COLO829 (cell line): ENCODE data around the gene BLMH.
A peak's percentile ranks its signal among the peaks of the same experiment; 100 is the strongest.

Experiments
- DNase-seq: peaks from one replicate; pipeline ENCODE4 v3.0.0; 2012; ENCODE audit warnings: low spot score

Gene BLMH, protein sequence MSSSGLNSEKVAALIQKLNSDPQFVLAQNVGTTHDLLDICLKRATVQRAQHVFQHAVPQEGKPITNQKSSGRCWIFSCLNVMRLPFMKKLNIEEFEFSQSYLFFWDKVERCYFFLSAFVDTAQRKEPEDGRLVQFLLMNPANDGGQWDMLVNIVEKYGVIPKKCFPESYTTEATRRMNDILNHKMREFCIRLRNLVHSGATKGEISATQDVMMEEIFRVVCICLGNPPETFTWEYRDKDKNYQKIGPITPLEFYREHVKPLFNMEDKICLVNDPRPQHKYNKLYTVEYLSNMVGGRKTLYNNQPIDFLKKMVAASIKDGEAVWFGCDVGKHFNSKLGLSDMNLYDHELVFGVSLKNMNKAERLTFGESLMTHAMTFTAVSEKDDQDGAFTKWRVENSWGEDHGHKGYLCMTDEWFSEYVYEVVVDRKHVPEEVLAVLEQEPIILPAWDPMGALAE

DNA sequence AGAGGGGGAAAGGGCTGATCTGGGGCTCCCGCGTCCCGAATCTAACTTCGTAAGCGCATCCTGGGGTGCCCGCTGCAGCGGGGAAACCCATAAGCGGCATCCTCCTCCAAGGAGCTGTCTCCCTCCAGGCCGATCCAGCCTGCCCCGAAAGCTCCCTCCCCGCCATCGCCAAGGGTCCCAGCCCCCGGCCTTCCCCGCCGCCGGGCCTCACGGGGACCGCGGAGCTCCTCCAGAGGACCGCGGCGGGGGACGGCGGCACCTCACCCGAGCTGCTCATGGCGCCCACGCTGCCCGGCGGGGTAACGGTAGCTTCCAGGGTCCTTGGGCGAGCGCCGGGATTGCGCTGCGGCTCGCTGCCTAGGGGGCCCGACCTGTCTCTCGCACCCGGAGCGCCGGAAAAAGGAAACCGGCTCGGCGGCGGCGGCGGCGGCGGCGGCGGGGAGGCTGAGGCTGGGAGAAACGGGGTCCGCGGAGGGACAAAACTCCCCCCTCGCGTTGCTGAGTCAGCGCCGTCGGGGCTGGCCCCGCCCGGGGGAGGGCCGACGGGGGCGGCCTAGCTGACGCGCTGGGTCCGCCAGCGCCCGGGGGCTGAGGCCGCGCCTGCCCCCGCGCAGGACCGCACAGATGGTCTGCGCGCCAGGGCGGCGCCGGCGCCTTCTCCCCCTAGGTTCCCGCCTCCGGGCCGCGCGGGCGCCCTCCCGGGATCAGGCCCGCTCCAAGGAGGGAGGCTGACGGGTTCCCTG, at the start of gene BLMH:
TSS of gene BLMH (minus strand) at position 402 of the 743 bp plus-strand sequence. CDS start at position 277, 125 bp downstream.
- peak; percentile 73 for DNase-seq

DNA sequence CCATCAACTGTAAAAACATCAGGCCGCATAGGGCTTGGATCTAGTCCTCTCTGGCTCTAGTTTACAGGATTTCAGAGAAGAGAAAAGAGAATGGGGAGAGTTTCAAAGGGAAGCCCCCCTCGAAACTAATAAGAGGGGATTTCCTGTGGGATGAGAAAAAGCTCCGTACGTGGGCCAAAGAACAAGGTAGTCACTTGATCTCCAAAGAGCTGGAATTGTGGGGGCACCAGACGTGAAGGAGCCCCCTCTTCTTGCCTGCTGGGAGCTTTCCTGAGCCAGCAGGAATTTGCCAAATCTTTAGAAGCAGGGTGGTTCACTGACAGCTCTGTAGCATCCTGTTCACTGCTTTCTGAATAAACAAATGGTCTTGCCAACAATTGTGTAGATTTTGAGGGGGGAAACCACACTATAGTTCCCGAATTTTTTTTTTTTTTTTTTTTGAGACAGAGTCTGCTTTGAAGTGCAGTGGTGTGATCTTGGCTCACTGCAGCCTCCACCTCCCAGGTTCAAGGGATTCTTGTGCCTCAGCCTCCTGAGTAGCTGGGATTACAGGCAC, 49.1 kb upstream of the BLMH start:
- no peak for DNase-seq

DNA sequence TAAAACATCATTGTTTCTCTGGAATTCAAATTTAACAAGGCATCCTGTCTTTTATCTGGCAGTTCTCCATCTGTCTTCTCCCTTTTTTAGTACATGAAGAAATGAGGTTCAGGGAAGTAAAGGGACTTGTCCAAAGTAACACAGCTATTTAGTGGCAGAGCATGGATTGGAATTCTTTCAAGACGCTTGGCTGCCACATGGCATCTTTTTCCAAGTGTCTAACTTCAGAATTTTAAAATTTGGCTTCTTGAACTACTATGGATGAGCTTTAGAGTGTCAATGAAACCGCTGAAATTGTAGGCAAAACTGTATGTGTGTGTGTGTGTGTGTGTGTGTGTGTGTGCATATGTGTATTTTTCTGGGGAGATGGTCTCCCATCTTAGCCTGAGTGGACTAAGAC, 47.3 kb upstream of the BLMH start:
- DNase-seq, result no peak

DNA sequence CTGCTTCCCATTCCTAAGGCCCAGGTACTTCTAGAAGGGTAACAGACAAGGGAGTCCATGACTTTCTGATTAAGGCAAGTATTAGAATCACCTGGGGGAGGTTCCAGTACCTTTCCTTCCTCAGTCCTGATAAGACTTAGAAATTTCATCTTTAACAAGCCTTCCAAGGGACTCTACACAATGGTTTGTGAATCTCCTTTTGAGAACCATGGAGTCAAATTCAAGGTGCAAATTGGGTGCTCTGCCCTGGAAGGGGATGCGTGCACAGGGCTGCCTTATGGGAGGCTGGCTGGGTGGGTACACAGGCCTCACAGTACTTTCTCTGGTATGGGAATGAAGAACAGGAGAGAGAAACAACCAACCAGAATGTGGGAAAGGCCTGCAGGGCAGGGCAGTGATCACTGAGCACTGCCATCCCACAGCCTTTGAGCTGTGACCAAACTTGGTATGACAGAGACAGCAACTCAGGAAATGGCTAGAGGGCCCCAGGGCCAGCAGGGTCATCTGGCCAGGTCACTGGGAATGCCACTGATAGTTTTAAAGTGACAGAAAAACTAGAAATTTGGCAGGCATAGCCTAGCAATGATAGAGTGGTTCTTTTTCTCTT, 45.8 kb upstream of the BLMH start:
- DNase-seq, result no peak

DNA sequence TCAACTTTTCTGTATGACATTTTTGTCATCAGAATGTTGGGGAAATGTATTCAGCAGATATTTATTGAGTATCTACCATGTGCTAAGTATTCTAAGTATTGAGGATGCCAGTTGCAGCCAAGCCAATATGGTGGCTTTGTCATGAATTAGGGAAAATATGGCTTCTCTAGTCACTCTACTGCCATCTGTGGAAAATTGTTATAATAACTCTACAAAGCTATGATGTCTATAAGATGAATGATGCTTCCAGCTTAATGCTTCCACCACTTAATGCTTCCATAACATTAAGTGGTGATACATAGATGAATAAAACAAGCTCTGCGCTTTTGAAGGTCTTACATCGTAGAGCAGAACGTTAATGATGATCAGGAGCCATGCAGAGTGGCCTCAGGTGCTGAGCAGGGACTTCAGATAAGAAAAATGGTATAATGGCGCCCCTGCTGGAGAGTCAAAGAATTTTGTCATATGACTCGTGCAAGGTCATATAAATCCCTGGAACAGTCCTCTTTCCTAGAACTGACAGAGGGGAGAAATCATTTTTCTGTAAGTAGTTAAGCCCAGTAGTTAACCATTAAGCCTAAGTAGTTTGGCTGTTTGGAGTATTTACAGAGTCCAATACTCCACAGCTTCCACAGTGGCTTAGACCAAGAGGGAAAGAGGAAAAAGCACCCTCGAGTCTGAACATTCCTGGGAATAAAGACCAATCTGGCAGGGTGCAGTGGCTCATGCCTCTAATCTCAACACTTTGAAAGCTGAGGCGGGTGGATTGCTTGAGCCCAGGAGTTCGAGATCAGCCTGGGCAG, 44.8 kb upstream of the BLMH start:
- peak; percentile 52 for DNase-seq

DNA sequence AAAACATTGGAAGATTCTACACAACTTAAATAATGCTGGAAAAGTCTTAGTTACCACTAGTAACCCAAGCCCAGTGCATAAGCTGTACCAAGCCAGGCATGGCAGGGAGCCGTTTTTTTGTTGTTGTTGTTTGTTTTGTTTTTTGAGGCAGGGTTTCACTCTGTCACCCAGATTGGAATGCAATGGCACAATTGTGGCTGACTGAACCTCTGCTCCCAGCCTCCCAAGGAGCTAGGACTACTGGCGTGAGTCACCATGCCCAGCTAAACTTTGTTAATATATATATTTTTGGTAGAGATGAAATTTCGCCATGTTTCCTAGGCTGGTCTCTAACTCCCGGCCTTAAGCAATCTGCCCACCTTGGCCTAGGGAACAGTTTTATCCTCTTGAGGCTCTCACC, 42.7 kb upstream of the BLMH start:
- DNase-seq, result no peak

DNA sequence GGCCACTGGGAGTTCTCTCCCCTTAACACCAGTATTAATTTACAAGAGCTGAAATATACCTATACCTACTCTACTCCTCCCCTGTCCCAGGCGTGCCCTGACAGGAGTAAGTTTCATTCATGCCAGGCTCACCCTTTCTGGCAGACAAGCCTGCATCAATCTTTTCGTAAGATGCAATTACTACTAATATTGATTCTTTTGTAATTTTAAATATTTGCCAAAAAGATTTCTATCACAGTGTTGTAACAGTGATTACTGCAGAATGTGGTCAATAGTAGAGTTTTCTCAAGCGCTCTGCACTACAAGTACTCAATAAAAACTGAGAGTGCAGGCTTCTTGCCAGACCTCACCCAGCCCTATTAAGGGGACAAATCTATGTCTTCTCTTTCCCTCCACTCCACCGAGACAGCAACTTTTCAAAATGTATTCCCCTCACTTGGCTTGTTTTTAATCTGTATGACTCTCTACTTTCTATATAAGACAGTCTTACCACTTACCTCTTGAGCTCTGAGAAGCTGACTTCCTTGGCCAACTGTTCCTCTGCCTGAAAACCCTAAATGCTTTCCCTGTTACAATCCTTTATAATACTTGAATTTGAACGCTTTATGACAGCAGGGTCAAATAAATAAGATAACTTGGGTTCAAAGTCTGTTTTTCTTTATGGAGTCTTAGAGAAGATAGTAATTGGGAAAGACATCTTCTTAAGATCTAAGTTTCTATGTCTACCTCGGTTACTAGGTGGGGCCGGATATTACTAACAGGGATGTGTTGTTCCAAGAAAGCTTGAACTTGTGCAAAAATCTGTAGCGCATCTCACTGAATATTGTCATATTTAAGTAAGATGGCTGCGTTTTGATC, 42.0 kb upstream of the BLMH start, which contains the start of gene TMIGD1:
TSS of gene TMIGD1 (minus strand) at position 555 of the 858 bp plus-strand sequence. CDS start 1,924 bp downstream, outside the sequence.
- DNase-seq, result no peak

DNA sequence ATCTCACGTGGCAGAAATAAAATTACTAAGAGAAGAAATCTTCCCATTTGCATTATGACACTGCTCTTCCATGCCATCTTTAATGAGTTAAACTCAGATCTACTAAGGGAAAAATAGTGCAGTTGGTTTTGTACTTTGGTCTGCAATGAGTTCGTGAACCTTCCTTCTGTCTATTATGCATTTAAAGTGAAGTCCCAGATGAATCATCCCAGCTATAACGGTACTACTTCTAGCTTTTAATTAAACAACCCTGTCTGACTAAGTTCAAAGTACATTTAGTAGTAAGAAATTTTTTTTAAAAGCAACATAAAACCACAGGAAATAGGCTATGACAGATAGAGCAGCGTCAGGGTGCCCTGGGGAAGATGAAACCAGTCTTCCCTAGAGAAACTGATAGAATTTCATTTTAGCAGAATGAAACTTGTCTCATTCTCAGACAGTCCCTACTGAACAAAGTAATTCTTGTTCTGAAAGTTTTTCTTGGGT, 40.4 kb upstream of the BLMH start:
- DNase-seq, result peak; percentile 42

DNA sequence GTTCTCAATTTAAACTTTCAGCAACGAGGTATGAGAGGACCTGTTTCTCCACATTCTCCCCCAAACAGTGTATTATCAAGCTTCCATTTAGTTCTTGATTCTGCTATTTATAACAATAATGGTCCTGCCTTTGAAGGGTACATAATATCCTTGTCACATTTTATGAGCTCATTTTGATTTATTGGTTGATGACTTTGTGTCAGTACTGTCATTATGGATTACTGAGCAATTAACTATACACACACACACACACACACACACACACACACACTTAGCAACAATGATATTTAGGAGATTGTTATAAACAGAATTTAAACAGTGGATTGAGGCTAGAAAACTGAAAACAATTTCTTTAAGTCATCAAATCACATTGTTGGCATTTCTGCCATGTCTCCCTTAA, 35.1 kb upstream of the BLMH start:
- no peak for DNase-seq

DNA sequence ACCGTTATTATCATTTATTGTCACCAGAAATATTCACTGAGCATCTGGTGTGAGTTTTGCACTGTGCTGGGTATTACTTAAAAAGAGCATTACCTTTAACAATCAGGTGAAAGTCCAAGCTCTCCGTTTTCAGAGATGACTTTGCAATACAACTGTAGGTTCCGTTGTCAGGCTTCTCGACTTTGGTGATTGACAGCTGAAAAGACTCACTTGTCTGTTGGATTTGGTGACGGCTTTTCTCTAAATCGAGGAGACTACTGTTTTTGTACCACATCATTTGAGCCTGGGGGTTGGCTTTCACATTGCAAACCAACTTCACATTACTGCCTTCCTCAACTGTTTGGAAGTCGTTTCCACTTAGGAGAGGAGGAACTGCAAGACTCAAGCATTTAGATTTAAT, 33.0 kb upstream of the BLMH start:
- DNase-seq, result no peak

DNA sequence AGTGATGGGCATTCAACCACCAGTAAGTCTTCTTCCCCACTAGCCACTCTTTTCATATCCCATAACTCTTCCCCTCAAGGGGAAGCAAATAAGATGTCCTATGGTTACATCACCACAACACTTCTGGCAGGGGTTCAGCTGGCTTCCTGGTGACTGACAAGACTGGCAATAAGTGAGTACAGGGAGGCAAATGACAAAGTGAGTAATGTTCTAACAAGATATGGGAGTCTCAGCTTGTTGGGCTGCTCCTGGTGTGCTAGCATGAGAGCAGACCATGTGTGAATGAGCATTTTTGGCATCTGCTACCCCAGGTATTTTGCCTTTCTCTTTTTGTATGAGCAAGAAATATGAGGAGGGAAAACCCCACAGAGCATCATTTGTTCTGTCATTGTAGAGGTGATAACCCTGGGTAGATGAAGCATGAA, 32.2 kb upstream of the BLMH start:
- DNase-seq, result no peak

DNA sequence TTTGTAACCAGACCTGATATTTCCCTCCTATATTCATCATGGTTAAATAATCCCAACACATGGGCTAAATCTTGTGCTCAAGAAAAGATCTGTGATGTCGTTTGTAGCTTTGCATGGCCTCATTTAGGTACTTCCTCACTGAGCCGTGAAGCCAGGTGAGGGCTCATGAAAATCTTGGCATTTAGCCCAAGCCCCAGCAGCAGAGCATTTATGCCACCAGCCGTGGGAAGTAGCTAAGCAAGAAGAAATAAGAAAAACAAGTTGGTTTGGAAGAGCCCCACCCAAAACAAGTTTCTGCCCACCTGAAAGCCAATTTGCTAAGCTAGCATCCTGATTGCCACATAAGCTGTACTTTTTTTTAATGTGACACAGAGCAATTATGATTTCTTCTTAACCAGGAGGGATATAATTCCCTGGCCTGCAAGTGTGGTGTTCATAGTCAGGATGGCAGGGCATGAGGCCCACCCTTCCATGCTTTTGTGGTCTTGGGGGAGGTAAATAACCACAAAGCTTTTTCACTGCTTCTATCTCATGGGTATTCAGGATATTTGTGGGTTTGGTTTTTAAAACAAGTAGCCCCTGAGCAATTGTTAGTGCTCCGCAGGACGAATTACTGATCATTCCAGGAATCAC, 31.6 kb upstream of the BLMH start:
- DNase-seq, result no peak

DNA sequence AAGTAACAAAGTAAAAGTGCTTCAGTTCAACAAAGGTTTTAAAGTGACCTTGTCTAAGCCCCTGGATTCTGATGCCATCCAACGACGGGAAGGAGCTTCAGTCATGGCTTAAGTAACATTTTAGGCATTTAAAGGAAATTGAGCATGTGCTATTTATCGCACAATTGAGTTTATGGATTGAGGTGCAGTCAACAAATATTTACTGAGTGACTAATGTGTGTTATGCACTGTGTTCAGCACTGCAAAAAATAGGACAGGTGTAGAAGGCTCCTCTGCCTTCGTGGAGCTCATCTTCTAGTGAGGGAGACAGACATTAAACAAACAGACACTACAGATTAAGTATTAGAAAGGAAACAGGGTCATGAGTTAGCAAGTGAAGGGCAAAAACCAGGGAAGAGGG, 29.6 kb upstream of the BLMH start:
- DNase-seq, result no peak

DNA sequence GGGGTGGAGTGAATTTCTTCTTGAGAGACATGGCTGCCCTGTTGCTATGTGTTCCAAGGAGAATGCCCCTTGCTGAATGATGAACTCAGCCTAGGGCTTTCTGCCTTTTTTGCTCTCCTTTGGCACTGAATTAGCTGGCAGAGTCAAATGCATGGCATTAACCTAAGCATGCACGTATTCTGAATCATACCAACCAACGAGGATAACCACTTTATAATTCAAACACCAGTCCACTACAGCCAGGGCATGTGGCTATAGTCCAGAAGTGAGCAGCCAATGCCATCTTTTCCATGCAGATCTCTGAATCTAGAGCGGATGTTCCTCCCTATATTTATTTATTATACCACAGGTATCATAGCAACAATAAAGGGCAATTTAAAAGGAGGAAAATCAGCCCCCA, 26.4 kb upstream of the BLMH start:
- DNase-seq, result no peak

DNA sequence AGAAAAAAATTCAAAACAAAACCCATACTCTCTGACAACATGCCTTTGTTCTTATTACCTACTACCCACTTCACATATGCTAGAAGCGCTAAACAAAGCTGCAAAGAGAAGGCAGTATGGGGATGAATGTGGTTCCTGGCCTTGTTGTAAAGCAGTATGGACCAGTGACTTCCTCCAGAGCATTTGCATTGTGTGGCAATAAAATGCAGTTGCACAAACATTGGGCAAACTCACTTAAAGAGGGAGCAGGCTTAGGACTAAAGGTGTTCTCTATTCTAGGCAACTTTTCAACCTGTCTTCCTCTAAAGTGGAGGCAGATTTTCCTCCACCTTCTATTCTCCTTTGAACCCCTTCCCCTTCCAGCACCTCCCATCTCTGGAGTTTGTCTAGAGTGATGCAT, 25.0 kb upstream of the BLMH start:
- DNase-seq, result no peak

DNA sequence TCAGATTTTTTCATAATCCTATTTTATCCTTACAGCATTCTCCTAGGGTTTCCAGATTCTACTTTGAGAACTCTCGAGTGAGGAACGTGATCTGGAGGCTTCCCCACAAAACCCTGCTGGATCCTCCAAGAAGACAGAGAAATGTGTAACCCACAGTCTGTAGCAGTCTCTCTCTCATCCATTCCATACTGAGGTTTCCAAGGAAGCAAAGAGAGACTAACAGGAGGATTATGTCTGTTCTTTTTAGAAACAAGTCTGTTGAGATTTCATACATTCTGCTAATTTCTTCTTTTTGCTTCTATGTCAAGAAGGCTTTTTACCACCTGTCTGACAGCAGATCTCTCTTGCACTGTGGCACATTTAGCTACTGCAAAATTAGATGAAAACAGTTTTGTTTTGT, 23.4 kb upstream of the BLMH start:
- DNase-seq, result no peak

DNA sequence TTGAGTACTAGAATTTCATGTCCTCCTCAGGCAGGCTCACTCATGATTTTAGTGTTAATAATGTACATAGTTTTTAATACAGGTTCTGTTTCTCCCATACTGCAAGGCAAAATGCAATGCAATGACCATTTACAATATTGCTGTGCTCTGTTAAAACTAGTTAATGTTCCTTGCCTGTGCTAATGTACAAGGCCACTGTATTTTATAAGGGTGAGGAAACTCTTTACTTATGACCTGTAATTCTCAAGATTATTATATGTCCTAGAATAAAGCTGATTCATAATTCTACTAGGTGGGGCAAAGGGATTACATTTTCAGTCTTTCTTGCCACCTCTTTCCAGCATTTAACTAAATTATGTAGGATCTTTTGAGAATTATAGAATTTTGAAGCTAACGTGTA, 22.7 kb upstream of the BLMH start:
- DNase-seq, result no peak

DNA sequence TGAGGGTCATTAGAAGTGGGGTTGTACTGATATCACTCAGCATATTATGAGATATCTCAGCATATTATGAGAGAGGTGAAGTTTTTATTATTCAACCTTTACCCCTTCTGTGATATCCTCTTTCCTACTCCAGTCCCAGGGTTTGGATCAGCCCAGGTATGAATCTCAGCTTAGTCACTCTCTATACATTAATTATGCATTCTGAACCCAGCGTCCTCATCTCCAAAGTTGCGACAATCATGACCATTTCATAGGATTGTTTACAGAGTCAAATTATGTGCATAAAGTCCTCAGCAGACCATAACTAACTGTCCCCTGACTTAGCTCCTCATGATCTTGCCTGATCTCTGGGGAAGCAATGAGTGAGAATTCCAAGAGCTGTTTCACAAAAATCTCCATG, 20.5 kb upstream of the BLMH start:
- DNase-seq, result no peak

DNA sequence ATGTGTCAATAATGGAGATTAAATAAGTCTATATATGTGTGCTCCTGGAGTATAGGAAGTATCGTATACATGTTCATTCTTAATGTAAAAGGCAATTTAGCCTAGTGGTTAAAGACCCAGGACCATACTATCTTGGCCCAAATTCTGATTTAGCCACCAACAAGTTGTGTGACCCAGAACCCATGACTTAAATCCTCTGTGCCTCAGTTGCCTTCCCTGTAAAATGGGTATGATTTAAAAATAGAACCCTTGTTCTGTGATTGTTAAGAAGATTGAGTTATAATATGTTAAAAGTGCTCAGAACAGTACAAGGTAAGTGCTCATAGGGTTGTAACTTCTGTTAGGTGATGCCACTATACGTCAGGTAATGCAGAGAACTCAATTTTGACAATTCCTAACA, 18.8 kb upstream of the BLMH start:
- DNase-seq, result no peak

DNA sequence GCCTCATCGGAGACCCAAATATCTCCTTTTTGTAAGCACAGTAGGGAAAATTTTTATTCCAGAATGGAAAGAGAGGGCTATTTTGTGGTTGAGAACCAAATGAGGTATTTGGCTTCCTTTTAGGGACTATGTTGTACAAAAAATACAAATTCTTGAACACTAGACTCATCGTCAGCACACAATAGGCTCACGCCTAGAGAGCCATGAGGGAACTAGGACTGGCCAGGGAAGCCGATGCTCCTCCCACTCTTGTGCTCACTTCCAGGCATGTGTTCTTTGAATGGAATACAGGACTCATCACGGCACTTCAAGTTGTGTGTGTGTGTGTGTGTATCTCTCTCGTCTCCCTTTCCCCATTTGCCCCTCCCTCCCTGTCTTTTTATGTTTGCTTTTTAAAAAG, 17.8 kb upstream of the BLMH start:
- no peak for DNase-seq
